HepG2 (cell line): ENCODE data around the gene ECSIT.

Experiments
- BRCA1 ChIP-seq: sonication (generic); formaldehyde crosslinking; IDR thresholded peaks from 2 replicates; pipeline ENCODE4 v1.4.0; 2020; ENCODE audit warnings: missing genetic modification reagents
- EP300 ChIP-seq, 3 experiments: sonication (generic) in 1 of 3; formaldehyde crosslinking in 1 of 3; IDR thresholded peaks; 2 replicates each; pipeline versions ENCODE4 v1.5.1 to v1.6.1; 2011 to 2020; ENCODE audit warnings: low read depth in 2 of 3, low read length in 2 of 3, borderline replicate concordance in 1 of 3, improper control_type of control experiment in 1 of 3, mild to moderate bottlenecking in 1 of 3, missing genetic modification reagents in 1 of 3, moderate library complexity in 1 of 3
- ESRRA ChIP-seq: sonication (generic); formaldehyde crosslinking; IDR thresholded peaks from 2 replicates; pipeline ENCODE4 v1.5.1; 2020; ENCODE audit warnings: mild to moderate bottlenecking, low read depth, missing genetic modification reagents
- NFYB ChIP-seq: sonication (generic); formaldehyde crosslinking; IDR thresholded peaks from 2 replicates; pipeline ENCODE4 v1.4.0; 2020; ENCODE audit warnings: missing genetic modification reagents
- POLR2A ChIP-seq, 2 experiments: IDR thresholded peaks; 2 replicates each; pipeline ENCODE4 v1.6.1; 2011; ENCODE audit warnings: low read depth in 2 of 2, low read length in 2 of 2, mild to moderate bottlenecking in 1 of 2, moderate library complexity in 1 of 2; ENCODE audit not compliant: insufficient read depth in 1 of 2
- POLR2AphosphoS5 ChIP-seq: IDR thresholded peaks from 2 replicates; pipeline ENCODE4 v1.6.1; 2012; ENCODE audit warnings: low read depth, low read length
- RAD21 ChIP-seq: fragments of 450-650 bp; formaldehyde crosslinking; IDR thresholded peaks from 2 replicates; pipeline ENCODE4 v1.5.0; 2020; ENCODE audit warnings: mild to moderate bottlenecking
- RELA ChIP-seq: sonication (generic); formaldehyde crosslinking; IDR thresholded peaks from 2 replicates; pipeline ENCODE4 v1.4.0; 2020; ENCODE audit warnings: missing genetic modification reagents
- ZNF121 ChIP-seq: sonication (generic); formaldehyde crosslinking; IDR thresholded peaks from 2 replicates; pipeline ENCODE4 v1.5.0; 2020; ENCODE audit warnings: mild to moderate bottlenecking, missing genetic modification reagents
- ZNF839 ChIP-seq: sonication (generic); formaldehyde crosslinking; IDR thresholded peaks from 2 replicates; pipeline ENCODE4 v1.4.0; 2020; ENCODE audit warnings: missing genetic modification reagents, mild to moderate bottlenecking, borderline replicate concordance
- TF ChIP-seq, protein P1 (sequence below): sonication (generic); formaldehyde crosslinking; IDR thresholded peaks from 2 replicates; pipeline ENCODE4 v1.5.0; 2020; ENCODE audit warnings: mild to moderate bottlenecking, missing genetic modification reagents, moderate library complexity
- TF ChIP-seq, protein P2 (sequence below): IDR thresholded peaks from 2 replicates; pipeline ENCODE4 v1.6.1; 2016
- TF ChIP-seq, protein P3 (sequence below): IDR thresholded peaks from 2 replicates; pipeline ENCODE4 v1.6.1; 2016

DNA sequence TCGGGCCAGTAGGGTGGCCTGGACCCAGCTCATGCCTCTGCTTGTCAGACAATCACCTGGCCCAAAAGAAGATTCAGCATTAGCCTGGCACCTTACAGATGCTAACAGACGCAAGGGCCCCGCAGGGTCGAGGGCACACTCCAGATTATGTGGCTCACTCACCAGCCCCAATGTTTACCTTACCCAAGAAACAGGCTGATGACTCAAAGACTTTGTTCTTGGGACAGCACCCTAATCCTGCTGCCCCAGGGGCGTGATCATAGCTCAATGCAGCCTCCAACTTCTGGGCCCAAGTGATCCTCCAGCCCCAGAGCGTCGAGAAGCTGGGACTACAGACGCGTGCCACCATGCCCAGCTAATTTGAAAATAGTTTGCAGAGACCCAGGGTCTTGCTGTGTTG lies 9.8 kb downstream of the ECSIT start:
- TF ChIP-seq RELA (CRISPR knock-in tag): no peak
- TF ChIP-seq POLR2AphosphoS5: no peak
- TF ChIP-seq NFYB: no peak
- no peak for TF ChIP-seq POLR2A (IDR thresholded peaks at IDR 0.05; ENCODE audit: insufficient read depth in 1 of 2, low read depth in 2 of 2, low read length in 2 of 2)
- TF ChIP-seq, protein P1, sequence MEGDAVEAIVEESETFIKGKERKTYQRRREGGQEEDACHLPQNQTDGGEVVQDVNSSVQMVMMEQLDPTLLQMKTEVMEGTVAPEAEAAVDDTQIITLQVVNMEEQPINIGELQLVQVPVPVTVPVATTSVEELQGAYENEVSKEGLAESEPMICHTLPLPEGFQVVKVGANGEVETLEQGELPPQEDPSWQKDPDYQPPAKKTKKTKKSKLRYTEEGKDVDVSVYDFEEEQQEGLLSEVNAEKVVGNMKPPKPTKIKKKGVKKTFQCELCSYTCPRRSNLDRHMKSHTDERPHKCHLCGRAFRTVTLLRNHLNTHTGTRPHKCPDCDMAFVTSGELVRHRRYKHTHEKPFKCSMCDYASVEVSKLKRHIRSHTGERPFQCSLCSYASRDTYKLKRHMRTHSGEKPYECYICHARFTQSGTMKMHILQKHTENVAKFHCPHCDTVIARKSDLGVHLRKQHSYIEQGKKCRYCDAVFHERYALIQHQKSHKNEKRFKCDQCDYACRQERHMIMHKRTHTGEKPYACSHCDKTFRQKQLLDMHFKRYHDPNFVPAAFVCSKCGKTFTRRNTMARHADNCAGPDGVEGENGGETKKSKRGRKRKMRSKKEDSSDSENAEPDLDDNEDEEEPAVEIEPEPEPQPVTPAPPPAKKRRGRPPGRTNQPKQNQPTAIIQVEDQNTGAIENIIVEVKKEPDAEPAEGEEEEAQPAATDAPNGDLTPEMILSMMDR (CRISPR knock-in tag): no peak
- TF ChIP-seq, protein P2, sequence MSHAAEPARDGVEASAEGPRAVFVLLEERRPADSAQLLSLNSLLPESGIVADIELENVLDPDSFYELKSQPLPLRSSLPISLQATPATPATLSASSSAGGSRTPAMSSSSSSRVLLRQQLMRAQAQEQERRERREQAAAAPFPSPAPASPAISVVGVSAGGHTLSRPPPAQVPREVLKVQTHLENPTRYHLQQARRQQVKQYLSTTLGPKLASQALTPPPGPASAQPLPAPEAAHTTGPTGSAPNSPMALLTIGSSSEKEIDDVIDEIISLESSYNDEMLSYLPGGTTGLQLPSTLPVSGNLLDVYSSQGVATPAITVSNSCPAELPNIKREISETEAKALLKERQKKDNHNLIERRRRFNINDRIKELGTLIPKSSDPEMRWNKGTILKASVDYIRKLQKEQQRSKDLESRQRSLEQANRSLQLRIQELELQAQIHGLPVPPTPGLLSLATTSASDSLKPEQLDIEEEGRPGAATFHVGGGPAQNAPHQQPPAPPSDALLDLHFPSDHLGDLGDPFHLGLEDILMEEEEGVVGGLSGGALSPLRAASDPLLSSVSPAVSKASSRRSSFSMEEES (CRISPR knock-in tag): no peak
- TF ChIP-seq, protein P3, sequence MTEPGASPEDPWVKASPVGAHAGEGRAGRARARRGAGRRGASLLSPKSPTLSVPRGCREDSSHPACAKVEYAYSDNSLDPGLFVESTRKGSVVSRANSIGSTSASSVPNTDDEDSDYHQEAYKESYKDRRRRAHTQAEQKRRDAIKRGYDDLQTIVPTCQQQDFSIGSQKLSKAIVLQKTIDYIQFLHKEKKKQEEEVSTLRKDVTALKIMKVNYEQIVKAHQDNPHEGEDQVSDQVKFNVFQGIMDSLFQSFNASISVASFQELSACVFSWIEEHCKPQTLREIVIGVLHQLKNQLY (CRISPR knock-in tag): no peak
- TF ChIP-seq EP300 (IDR thresholded peaks at IDR 0.05; ENCODE audit: low read depth in 2 of 2, low read length in 2 of 2): no peak
- no peak for TF ChIP-seq EP300 (CRISPR knock-in tag; IDR thresholded peaks at IDR 0.05; ENCODE audit: borderline replicate concordance)
- TF ChIP-seq ZNF839 (CRISPR knock-in tag): no peak
- no peak for TF ChIP-seq ESRRA (CRISPR knock-in tag)
- no peak for TF ChIP-seq ZNF121 (CRISPR knock-in tag)
- TF ChIP-seq RAD21 (CRISPR knock-in tag): no peak
- TF ChIP-seq BRCA1: no peak
